ENCODE results near the gene PIRT. TPM values are rescaled to one million over a fixed set of nuclear protein-coding genes. Genes with fewer than 3 reads are reported as not detected.

PIRT gene
- total and polyA plus RNA-seq, 8 donors, result 0.04 to 0.22 (median 0.05) TPM; not detected in 2

DNA sequence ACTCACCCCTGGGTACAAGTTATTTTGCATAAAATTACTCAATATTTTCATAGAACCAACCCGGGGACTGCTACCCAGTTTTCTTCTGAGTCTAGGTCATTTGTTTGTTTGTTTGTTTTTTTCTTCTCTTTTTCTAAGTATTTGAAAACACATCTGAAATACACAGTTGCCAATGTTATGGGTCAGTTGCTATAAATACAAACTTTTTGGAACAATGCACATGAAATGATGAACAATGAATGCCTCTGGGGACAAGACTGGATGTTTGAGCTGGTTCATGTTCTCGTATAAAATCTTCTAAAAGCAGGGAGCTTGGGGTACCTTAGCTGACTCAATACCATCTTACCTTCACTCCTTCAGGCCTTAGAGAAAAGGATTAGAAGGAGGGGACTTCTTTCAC, 64.5 kb downstream of the PIRT start:
- Histone ChIP-seq H3K36me3 (no peaks in the 10 kb centered on the region), H3K27ac (no peak overlapping the region), H3K9me3 (peaks cover 0 to 8% of the 10 kb centered on the region in 2 donors), H3K4me1 (no peaks in the 10 kb centered on the region), H3K27me3 (no peaks in the 10 kb centered on the region), H3K4me3 (no peak overlapping the region)
- ATAC-seq (no peak), DNase-seq (no peak)
- TF ChIP-seq, protein P1, sequence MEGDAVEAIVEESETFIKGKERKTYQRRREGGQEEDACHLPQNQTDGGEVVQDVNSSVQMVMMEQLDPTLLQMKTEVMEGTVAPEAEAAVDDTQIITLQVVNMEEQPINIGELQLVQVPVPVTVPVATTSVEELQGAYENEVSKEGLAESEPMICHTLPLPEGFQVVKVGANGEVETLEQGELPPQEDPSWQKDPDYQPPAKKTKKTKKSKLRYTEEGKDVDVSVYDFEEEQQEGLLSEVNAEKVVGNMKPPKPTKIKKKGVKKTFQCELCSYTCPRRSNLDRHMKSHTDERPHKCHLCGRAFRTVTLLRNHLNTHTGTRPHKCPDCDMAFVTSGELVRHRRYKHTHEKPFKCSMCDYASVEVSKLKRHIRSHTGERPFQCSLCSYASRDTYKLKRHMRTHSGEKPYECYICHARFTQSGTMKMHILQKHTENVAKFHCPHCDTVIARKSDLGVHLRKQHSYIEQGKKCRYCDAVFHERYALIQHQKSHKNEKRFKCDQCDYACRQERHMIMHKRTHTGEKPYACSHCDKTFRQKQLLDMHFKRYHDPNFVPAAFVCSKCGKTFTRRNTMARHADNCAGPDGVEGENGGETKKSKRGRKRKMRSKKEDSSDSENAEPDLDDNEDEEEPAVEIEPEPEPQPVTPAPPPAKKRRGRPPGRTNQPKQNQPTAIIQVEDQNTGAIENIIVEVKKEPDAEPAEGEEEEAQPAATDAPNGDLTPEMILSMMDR (IDR thresholded peaks at IDR 0.05), result no peak
- intact Hi-C loops (cut with DNase I), result no loop called here

Other genes with a start within 250 kb of the PIRT start
- gene MYH3, start 180.8 kb downstream of the PIRT start, total RNA-seq, result 1 to 10 TPM; 1.5 to 2.9 TPM
- 1 to 10 TPM; 3.5 to 7.1 (median 4.6) TPM for gene MYH3, start 180.8 kb downstream of the PIRT start, polyA plus RNA-seq (ENCODE audit: insufficient read length in 6 of 6)
- 10 to 100 TPM; 24.5 to 25.1 TPM for gene SCO1, start 140.6 kb downstream of the PIRT start, total RNA-seq
- gene SCO1, start 140.6 kb downstream of the PIRT start, polyA plus RNA-seq (ENCODE audit: insufficient read length in 6 of 6), result 10 to 100 TPM; 25.9 to 29.6 (median 28.0) TPM
- 1 to 10 TPM; 6.2 to 6.5 TPM for gene ADPRM, start 140.5 kb downstream of the PIRT start, total RNA-seq
- gene ADPRM, start 140.5 kb downstream of the PIRT start, polyA plus RNA-seq (ENCODE audit: insufficient read length in 6 of 6), result 10 to 100 TPM; 18.8 to 25.7 (median 21.1) TPM
- 1 to 10 TPM; 6.9 to 7.6 TPM for gene TMEM220, start 108.1 kb downstream of the PIRT start, total RNA-seq
- gene TMEM220, start 108.1 kb downstream of the PIRT start, polyA plus RNA-seq (ENCODE audit: insufficient read length in 6 of 6), result 10 to 100 TPM; 11.0 to 18.3 (median 12.3) TPM
- gene TMEM238L, start 34.0 kb downstream of the PIRT start, total RNA-seq, result not detected
- gene TMEM238L, start 34.0 kb downstream of the PIRT start, polyA plus RNA-seq (ENCODE audit: insufficient read length in 6 of 6), result under 1 TPM in 2 of 6 donors, not detected in 4; 0.21 to 0.34 TPM